ENCODE data around the gene LSP1. TPM values are rescaled to one million over a fixed set of nuclear protein-coding genes. Genes with fewer than 3 reads are reported as not detected.

Gene LSP1
- total RNA-seq, 4 donors from 2014 or later, result 73.7 to 105 (median 86.6) TPM

DNA sequence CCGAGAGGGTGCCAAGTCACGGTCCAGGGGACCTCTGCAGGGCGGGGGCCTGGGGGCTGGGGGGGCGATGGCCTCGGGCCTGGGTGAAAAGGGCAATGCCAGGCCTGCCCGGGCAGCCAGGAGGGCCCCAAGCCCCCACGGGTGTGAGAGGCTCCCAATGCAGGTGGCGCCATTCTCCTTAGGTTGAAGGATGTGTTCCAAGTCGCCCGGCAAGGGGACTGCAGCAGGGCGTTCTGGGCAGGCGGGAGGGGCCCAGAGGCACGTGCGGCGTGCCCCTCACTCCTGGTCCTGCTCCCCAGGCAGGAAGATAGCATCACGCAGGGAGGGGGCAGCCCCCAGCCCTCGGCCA lies 14.8 kb upstream of the LSP1 start:
- 14 to 41% methylated on average over 10 to 13 of the region's 17 CpGs for WGBS, 2 donors
- no peak overlapping the region for H3K4me3 ChIP-seq (ENCODE audit: low read depth, poor library complexity, severe bottlenecking)
- TF ChIP-seq POLR2A (IDR thresholded peaks at IDR 0.05), result no peak
- TF ChIP-seq, protein P1, sequence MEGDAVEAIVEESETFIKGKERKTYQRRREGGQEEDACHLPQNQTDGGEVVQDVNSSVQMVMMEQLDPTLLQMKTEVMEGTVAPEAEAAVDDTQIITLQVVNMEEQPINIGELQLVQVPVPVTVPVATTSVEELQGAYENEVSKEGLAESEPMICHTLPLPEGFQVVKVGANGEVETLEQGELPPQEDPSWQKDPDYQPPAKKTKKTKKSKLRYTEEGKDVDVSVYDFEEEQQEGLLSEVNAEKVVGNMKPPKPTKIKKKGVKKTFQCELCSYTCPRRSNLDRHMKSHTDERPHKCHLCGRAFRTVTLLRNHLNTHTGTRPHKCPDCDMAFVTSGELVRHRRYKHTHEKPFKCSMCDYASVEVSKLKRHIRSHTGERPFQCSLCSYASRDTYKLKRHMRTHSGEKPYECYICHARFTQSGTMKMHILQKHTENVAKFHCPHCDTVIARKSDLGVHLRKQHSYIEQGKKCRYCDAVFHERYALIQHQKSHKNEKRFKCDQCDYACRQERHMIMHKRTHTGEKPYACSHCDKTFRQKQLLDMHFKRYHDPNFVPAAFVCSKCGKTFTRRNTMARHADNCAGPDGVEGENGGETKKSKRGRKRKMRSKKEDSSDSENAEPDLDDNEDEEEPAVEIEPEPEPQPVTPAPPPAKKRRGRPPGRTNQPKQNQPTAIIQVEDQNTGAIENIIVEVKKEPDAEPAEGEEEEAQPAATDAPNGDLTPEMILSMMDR (IDR thresholded peaks at IDR 0.05), result no peak
- no peak for DNase-seq (ENCODE audit: low spot score in 2 of 2)
- intact Hi-C loops (cut with DNase I; ENCODE audit: low total_unique reads), result no loop called here

DNA sequence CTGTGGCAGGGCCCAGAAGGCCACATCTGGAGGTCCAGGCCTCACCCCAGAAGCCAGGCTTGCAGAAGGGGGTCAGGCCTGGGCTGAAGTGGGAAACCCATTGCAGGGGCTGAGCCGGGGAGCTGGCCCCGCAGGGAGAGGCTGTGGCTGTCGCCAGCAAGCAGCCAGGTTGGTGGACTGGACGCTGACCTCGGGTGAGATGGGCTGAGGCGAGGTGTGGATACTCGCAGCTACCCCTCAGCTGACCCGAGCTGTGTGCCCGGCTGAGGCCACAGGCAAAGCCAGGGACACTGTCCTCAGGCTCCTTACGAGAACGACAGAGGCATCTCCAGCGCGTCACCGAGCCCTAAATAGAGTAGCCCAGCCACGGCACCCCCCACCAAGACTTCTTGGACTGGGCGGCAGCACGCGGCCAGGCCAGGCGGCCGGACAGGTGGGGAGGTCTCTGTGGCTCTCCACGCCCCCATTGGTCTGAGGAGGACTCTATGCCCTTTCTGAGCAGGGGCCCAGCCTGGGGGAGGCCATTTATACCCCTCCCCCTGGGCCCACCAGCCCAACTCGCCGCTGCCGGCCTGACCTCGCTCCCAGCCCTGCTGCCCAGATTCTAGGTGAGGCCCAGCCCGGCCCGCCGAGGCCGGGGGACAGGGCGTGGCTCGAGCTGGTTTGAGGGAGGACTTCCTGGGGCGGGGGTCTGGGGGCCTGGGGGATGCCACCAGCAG lies 14.3 kb upstream of the LSP1 start, which contains the start of gene TNNI2:
TSS of gene TNNI2 (plus strand) at position 556 of the 719 bp plus-strand sequence. CDS start 716 bp downstream, outside the sequence.
- TF ChIP-seq, protein P1 (IDR thresholded peaks at IDR 0.05), result no peak
- TF ChIP-seq POLR2A (IDR thresholded peaks at IDR 0.05), result no peak
- no peak for DNase-seq (ENCODE audit: low spot score in 2 of 2)
- no peak within 1 kb of the TSS for H3K4me3 ChIP-seq (ENCODE audit: low read depth, poor library complexity, severe bottlenecking)
- 78 to 79% methylated on average over 26 to 28 of the region's 32 CpGs for WGBS, 2 donors
- intact Hi-C loops (cut with DNase I; ENCODE audit: low total_unique reads), result no loop called here

DNA sequence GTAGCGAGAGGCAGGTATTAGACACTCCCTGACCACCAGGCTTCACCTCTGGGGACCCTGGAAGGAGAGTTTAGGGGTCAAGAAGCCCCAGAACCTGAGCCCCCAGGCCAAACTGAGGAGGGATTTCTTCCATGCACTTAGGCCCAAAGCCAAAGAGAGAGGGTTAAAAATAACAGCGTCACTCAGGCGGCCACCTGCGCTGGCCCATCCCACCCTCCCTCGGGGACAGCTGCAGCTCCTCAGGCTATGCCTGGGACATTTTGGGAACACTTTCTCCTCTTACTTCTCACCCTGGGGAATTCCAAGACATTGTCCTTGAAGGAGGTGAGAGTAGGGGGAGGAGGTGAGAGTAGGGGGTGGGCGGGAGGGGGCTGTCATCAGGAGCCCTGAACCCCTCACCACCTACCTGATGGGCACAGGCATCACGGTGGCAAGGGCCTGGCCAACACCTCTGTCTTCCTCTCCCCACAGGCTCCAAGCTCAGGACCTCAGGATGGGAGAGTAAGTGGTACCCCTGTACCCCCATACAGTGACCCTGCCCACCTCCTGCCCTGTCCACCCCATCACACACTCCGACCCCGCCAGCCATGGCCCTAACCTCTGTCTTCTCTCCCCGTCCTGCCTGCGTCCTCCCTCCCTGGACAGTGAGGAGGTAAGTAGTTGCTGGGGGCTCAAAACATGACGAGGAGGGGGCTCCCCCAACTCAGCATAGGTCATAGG lies 13.5 kb upstream of the LSP1 start:
- H3K4me3 ChIP-seq (ENCODE audit: low read depth, poor library complexity, severe bottlenecking), result no peak overlapping the region
- DNase-seq (ENCODE audit: low spot score in 2 of 2), result no peak
- no peak for TF ChIP-seq POLR2A (IDR thresholded peaks at IDR 0.05)
- TF ChIP-seq, protein P1 (IDR thresholded peaks at IDR 0.05), result no peak
- intact Hi-C loops (cut with DNase I; ENCODE audit: low total_unique reads), result no loop called here
- 65 to 70% methylated on average over 12 of the region's 12 CpGs for WGBS, 2 donors

DNA sequence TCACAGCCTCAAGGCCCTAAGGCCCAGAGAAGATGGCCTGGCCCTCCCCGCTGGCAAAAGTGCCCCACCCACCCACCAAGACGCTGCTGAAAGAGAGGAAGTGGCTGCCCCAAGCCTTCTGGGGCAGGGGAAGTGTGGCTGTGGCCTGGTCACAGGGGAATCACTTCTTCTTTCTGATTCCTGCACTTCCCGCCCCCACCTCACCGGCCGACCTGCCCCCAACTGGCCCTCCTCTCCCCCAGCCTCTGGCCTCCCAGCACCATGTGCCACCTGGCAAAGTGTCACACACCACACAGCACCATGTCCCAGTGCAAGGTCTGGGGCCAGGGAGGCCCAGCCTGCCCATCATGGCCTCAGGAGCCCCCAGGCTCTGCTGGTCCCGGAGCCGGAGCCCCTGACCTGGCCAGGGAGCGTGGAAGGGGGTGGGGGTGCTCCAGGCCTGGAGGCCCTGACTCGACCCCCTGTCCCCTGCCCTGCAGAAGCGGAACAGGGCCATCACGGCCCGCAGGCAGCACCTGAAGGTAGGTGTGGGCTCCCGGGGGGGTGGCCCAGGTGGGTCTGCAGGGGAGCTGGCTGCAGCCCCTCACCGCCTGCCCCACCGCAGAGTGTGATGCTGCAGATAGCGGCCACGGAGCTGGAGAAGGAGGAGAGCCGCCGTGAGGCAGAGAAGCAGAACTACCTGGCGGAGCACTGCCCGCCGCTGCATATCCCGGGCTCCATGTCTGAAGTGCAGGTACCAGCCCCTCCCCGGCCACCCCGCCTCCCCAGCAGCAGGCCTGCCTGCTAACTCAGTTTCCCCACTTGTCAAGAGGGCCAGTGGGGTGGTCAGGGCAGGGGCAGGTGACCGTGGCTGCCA lies 12.7 kb upstream of the LSP1 start:
- 73 to 80% methylated on average over 17 to 21 of the region's 26 CpGs for WGBS, 2 donors
- no peak for DNase-seq (ENCODE audit: low spot score in 2 of 2)
- no peak overlapping the region for H3K4me3 ChIP-seq (ENCODE audit: low read depth, poor library complexity, severe bottlenecking)
- TF ChIP-seq POLR2A (IDR thresholded peaks at IDR 0.05), result no peak
- TF ChIP-seq, protein P1 (IDR thresholded peaks at IDR 0.05), result no peak
- intact Hi-C loops (cut with DNase I; ENCODE audit: low total_unique reads), result no loop called here

DNA sequence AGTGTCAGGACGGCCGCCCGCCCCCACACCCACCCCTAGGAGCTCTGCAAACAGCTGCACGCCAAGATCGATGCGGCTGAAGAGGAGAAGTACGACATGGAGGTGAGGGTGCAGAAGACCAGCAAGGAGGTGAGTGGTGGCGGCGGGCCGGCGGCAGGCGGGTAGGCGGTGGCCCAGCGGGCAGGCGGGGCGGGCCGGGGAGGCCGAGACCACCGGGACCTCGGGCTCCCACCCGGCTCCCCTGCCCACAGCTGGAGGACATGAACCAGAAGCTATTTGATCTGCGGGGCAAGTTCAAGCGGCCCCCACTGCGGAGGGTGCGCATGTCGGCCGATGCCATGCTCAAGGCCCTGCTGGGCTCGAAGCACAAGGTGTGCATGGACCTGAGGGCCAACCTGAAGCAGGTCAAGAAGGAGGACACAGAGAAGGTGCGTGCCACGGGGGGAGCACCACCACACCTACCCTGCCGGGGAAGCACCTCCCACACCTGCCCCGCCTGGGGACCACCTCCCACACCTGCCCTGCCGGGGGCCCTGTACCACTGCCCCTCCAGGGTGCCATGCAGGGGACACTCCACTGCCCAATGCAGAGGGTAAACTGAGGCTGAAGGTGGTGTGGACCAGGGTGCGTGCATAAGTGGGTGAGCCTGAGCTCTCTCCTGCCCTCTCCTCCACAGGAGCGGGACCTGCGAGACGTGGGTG lies 12.0 kb upstream of the LSP1 start:
- WGBS, 2 donors, result 83 to 88% methylated on average over 34 to 37 of the region's 37 CpGs
- H3K4me3 ChIP-seq (ENCODE audit: low read depth, poor library complexity, severe bottlenecking), result no peak overlapping the region
- no peak for DNase-seq (ENCODE audit: low spot score in 2 of 2)
- no peak for TF ChIP-seq POLR2A (IDR thresholded peaks at IDR 0.05)
- TF ChIP-seq, protein P1 (IDR thresholded peaks at IDR 0.05), result no peak
- intact Hi-C loops (cut with DNase I; ENCODE audit: low total_unique reads), result no loop called here
